Right lobe of liver (tissue), 6 donors: ENCODE measurements around the gene GOLGA3. TPM values are rescaled to one million over a fixed set of nuclear protein-coding genes. Genes with fewer than 3 reads are reported as not detected.
"Not testable (repeated sequence)": the region's sequence is repeated elsewhere in the genome, so short reads cannot be mapped to it uniquely, and the experiment has no call there.

Experiments used
- ATAC-seq, 4 donors: fragments of 200-7000 bp; cut with Tn5 transposase; one replicate each; pipeline ENCODE4 v1.9.1; 2020; ENCODE audit warnings: mild to moderate bottlenecking in 4 of 4, moderate library complexity in 4 of 4
- DNase-seq, 3 donors: peaks; one replicate each; pipeline ENCODE4 v3.0.0-alpha.2; 2020
- H3K27ac ChIP-seq, 3 donors: fragments of 200-600 bp; one replicate each; pipeline ENCODE4 v1.8.0; 2022
- H3K27me3 ChIP-seq, 2 donors: fragments of 200-600 bp; one replicate each; pipeline ENCODE4 v1.8.0; 2022
- H3K36me3 ChIP-seq, 4 donors: fragments of 200-600 bp; sonication (generic) in 1 of 4; one replicate each; pipeline versions ENCODE4 v1.5.1 to v1.8.0; 2017 to 2022; ENCODE audit warnings: control low read depth in 1 of 4
- H3K4me1 ChIP-seq, 4 donors: fragments of 200-600 bp; sonication (generic) in 1 of 4; one replicate each; pipeline versions ENCODE4 v1.5.1 to v1.8.0; 2017 to 2022; ENCODE audit warnings: control low read depth in 1 of 4
- H3K4me3 ChIP-seq, 3 donors: fragments of 200-600 bp; one replicate each; pipeline ENCODE4 v1.8.0; 2022
- H3K9me3 ChIP-seq, 4 donors: fragments of 200-600 bp; sonication (generic) in 1 of 4; one replicate each; pipeline versions ENCODE4 v1.5.1 to v1.8.0; 2017 to 2022; ENCODE audit warnings: control low read depth in 1 of 4
- CTCF ChIP-seq, 4 donors: fragments of 200-600 bp in 3 of 4; fragments of 450-650 bp in 1 of 4; IDR thresholded peaks; one replicate each; pipeline versions ENCODE4 v1.5.1 to v1.8.0; 2016 to 2022; ENCODE audit warnings: antibody characterized with exemption in 4 of 4, mild to moderate bottlenecking in 2 of 4
- POLR2A ChIP-seq: fragments of 450-650 bp; IDR thresholded peaks from one replicate; pipeline ENCODE4 v1.6.1; 2017; ENCODE audit warnings: antibody characterized with exemption, mild to moderate bottlenecking
- WGBS: methylation state at CpG from one replicate; pipeline ENCODE4 v1.1.6; 2018; ENCODE audit warnings: low coverage, low lambda C conversion rate; ENCODE audit not compliant: insufficient coverage; ENCODE audit errors: missing lambda C conversion rate; 5-methylcytosine and 5-hydroxymethylcytosine counted together
- intact Hi-C, 2 donors: fragments of 100-400 bp; cut with DNase I; formaldehyde crosslinking; loops; one replicate each; pipeline versions ENCODE4 v1.11.2 to v1.14.1; 2022
- long read RNA-seq: library from polyadenylated mRNA; unstranded; transcript quantifications from one replicate; pipeline ENCODE4 v2.0.0, GENCODE V29; 2019
- total RNA-seq, 6 experiments: library from RNA; depleted of rRNA in 2 of 6; stranded (reverse); fragments of >200 nt in 2 of 6; fragmentation: NEBNext Ultra II Directional in 3 of 6; extraction: Animal tissue kit (Norgen Biotek cat#: 25700) in 3 of 6; gene quantifications; one replicate each; pipeline versions ENCODE4 v1.1.0 to v1.2.4, GENCODE V29; 2016 to 2023
- donor health status: DM: no; HTN: yes; CAD: no.
- donor health status: DM: no; HTN: no; CAD: no.
- donor health status: DM: no; HTN: no; CAD: no.
- donor health status: DM: no; HTN: yes; CAD: no.
- donor health status: DM: no; HTN: yes; CAD: no.

GOLGA3 gene, protein sequence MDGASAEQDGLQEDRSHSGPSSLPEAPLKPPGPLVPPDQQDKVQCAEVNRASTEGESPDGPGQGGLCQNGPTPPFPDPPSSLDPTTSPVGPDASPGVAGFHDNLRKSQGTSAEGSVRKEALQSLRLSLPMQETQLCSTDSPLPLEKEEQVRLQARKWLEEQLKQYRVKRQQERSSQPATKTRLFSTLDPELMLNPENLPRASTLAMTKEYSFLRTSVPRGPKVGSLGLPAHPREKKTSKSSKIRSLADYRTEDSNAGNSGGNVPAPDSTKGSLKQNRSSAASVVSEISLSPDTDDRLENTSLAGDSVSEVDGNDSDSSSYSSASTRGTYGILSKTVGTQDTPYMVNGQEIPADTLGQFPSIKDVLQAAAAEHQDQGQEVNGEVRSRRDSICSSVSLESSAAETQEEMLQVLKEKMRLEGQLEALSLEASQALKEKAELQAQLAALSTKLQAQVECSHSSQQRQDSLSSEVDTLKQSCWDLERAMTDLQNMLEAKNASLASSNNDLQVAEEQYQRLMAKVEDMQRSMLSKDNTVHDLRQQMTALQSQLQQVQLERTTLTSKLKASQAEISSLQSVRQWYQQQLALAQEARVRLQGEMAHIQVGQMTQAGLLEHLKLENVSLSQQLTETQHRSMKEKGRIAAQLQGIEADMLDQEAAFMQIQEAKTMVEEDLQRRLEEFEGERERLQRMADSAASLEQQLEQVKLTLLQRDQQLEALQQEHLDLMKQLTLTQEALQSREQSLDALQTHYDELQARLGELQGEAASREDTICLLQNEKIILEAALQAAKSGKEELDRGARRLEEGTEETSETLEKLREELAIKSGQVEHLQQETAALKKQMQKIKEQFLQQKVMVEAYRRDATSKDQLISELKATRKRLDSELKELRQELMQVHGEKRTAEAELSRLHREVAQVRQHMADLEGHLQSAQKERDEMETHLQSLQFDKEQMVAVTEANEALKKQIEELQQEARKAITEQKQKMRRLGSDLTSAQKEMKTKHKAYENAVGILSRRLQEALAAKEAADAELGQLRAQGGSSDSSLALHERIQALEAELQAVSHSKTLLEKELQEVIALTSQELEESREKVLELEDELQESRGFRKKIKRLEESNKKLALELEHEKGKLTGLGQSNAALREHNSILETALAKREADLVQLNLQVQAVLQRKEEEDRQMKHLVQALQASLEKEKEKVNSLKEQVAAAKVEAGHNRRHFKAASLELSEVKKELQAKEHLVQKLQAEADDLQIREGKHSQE (N-terminal part only)
- 10 to 100 TPM; 15.7 to 37.5 (median 22.8) TPM for total RNA-seq
- long read RNA-seq, partial matches to known transcripts = 2 of 2 reads
- long read RNA-seq, other reads (novel, unspliced or antisense) = 0 of 2 reads

- TF ChIP-seq CTCF (IDR thresholded peaks at IDR 0.05) (no peak), POLR2A (peak; percentile 43)
- intact Hi-C loops = no loop called here
- peak within 1 kb of the TSS; percentile 79 to 95 (median 89) for H3K4me3 ChIP-seq
- ATAC-seq (peak; percentile 97 to 98 (median 98)), DNase-seq (peak; percentile 96)
- 4% methylated on average over 15 of the region's 78 CpGs for WGBS
- H3K4me1 ChIP-seq = peaks cover 0 to 13% (median 4%) of the 10 kb centered on the region in 4 donors
- peaks cover 0 to 6% (median 3%) of the 10 kb centered on the region in 4 donors for H3K36me3 ChIP-seq
- no peaks in the 10 kb centered on the region for H3K9me3 ChIP-seq
- no peaks in the 10 kb centered on the region for H3K27me3 ChIP-seq
- peak within 1 kb of the TSS; percentile 96 to 99 (median 98) for H3K27ac ChIP-seq
Measured at GRCh38 chr12:132828706-132829534, at the start of gene GOLGA3. GOLGA3 (minus strand) TSS chr12:132828869; CDS start chr12:132822128, 6,741 bp downstream.

GRCh38 chr12:132874620-132875019, 46.0 kb upstream of the GOLGA3 start:
- no CpG with 5 or more reads among the region's 21 CpGs for WGBS
- peaks cover 0 to 39% (median 25%) of the 10 kb centered on the region in 4 donors for H3K36me3 ChIP-seq
- H3K9me3 ChIP-seq, H3K4me1 ChIP-seq, H3K27me3 ChIP-seq, DNase-seq, H3K4me3 ChIP-seq, intact Hi-C loops, ATAC-seq, H3K27ac ChIP-seq: not testable (repeated sequence)

DNA sequence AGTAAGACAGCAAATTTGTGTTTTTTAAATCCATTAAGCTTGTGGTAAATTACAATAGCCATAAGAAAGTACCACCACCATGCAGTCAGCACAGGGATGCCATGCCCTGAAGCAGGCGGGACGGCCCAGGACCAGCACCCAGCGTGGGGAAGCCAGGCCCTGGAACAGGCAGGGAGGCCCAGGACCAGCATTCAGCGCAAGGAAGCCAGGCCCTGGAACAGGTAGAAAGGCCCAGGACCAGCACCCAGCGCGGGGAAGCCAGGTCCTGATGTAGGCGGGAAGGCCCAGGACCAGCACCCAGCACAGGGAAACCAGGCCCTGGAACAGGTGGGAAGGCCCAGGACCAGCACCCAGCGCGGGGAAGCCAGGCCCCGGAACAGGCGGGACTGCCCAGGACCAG, 45.5 kb upstream of the GOLGA3 start:
- Histone ChIP-seq H3K4me1 (no peaks in the 10 kb centered on the region), H3K4me3 (no peak overlapping the region), H3K27ac (no peak overlapping the region), H3K36me3 (peaks cover 0 to 43% (median 29%) of the 10 kb centered on the region in 4 donors), H3K27me3 (no peaks in the 10 kb centered on the region), H3K9me3 (no peaks in the 10 kb centered on the region)
- 100% methylated on average over 3 of the region's 11 CpGs for WGBS
- no peak for ATAC-seq
- TF ChIP-seq POLR2A (no peak), CTCF (IDR thresholded peaks at IDR 0.05) (no peak)
- intact Hi-C loops = no loop called here
- no peak for DNase-seq

DNA sequence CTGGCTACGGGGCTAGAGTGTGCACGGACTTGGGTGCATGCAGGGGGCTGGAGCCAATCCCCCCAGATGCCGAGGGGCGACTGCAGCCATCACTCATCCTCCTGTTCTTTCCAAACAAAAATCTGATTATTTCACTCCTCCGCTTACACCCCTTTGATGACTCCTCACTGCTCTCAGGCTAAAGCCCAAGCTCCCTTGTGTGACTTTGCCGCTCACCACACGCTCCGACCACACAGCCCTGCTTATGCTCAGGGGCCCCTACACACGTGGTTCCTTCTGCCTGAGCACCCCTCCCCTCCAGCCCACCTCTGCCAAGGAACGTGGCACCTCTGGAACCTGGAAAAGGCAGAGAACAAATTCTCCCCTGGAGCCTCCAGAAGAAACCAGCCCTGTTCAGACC, 45.1 kb upstream of the GOLGA3 start:
- DNase-seq = no peak
- Histone ChIP-seq H3K9me3 (no peaks in the 10 kb centered on the region), H3K4me1 (no peaks in the 10 kb centered on the region), H3K4me3 (no peak overlapping the region), H3K36me3 (peaks cover 0 to 45% (median 29%) of the 10 kb centered on the region in 4 donors), H3K27ac (no peak overlapping the region), H3K27me3 (no peaks in the 10 kb centered on the region)
- 90% methylated on average over 9 of the region's 10 CpGs for WGBS
- TF ChIP-seq POLR2A (no peak), CTCF (IDR thresholded peaks at IDR 0.05) (no peak)
- no peak for ATAC-seq
- intact Hi-C loops = no loop called here
